ENCODE measurements around the gene UBE2G2.

Gene UBE2G2

GRCh38 chr21:44812640-44813039 is 11.0 kb upstream of the UBE2G2 start:
- H3K9ac ChIP-seq (ENCODE audit: insufficient read length, low read depth): no peak overlapping the region
- no peak overlapping the region for H3K4me3 ChIP-seq (ENCODE audit: insufficient read length, low read depth)

GRCh38 chr21:44810779-44811178 is 9.2 kb upstream of the UBE2G2 start:
- no peak overlapping the region for H3K9ac ChIP-seq (ENCODE audit: insufficient read length, low read depth)
- DNase-seq (ENCODE audit: low read depth, low spot score): no peak
- no peaks in the 10 kb centered on the region for H3K9me3 ChIP-seq (ENCODE audit: insufficient read depth, low read length)
- no peak for TF ChIP-seq SUZ12 (IDR thresholded peaks at IDR 0.05; ENCODE audit: extremely low read depth, insufficient read depth, insufficient read length)
- TF ChIP-seq YY1 (IDR thresholded peaks at IDR 0.05; ENCODE audit: insufficient read depth, insufficient read length): no peak
- TF ChIP-seq ZNF274 (IDR thresholded peaks at IDR 0.05; ENCODE audit: low read depth, low read length): no peak
- peaks cover 85% of the 10 kb centered on the region for H3K36me3 ChIP-seq (ENCODE audit: insufficient read depth, insufficient read length, low read length)
- H3K4me3 ChIP-seq (ENCODE audit: insufficient read length, low read depth): no peak overlapping the region
- peaks cover 8% of the 10 kb centered on the region for H3K4me1 ChIP-seq (ENCODE audit: insufficient read depth, insufficient read length)
- no peaks in the 10 kb centered on the region for H3K27me3 ChIP-seq (ENCODE audit: insufficient read depth, insufficient read length)

More at GRCh38 chr21:44812640-44813039, 11.0 kb upstream of the UBE2G2 start:
- no peak for DNase-seq (ENCODE audit: low read depth, low spot score)
- H3K27me3 ChIP-seq (ENCODE audit: insufficient read depth, insufficient read length): no peaks in the 10 kb centered on the region
- H3K4me1 ChIP-seq (ENCODE audit: insufficient read depth, insufficient read length): peaks cover 10% of the 10 kb centered on the region
- TF ChIP-seq YY1 (IDR thresholded peaks at IDR 0.05; ENCODE audit: insufficient read depth, insufficient read length): no peak
- no peak for TF ChIP-seq ZNF274 (IDR thresholded peaks at IDR 0.05; ENCODE audit: low read depth, low read length)
- TF ChIP-seq SUZ12 (IDR thresholded peaks at IDR 0.05; ENCODE audit: extremely low read depth, insufficient read depth, insufficient read length): no peak
- H3K9me3 ChIP-seq (ENCODE audit: insufficient read depth, low read length): no peaks in the 10 kb centered on the region
- peaks cover 74% of the 10 kb centered on the region for H3K36me3 ChIP-seq (ENCODE audit: insufficient read depth, insufficient read length, low read length)

- Histone ChIP-seq H3K4me3 (ENCODE audit: insufficient read length, low read depth) (no peak overlapping the region), H3K9me3 (ENCODE audit: insufficient read depth, low read length) (no peaks in the 10 kb centered on the region), H3K9ac (ENCODE audit: insufficient read length, low read depth) (no peak overlapping the region), H3K27me3 (ENCODE audit: insufficient read depth, insufficient read length) (no peaks in the 10 kb centered on the region), H3K4me1 (ENCODE audit: insufficient read depth, insufficient read length) (peaks cover 7% of the 10 kb centered on the region), H3K36me3 (ENCODE audit: insufficient read depth, insufficient read length, low read length) (peaks cover 80% of the 10 kb centered on the region)
- TF ChIP-seq SUZ12 (IDR thresholded peaks at IDR 0.05; ENCODE audit: extremely low read depth, insufficient read depth, insufficient read length) (no peak), YY1 (IDR thresholded peaks at IDR 0.05; ENCODE audit: insufficient read depth, insufficient read length) (no peak), ZNF274 (IDR thresholded peaks at IDR 0.05; ENCODE audit: low read depth, low read length) (no peak)
- DNase-seq (ENCODE audit: low read depth, low spot score): no peak
Observed at GRCh38 chr21:44805859-44806258, 4.2 kb upstream of the UBE2G2 start.

GRCh38 chr21:44805226-44805625 is 3.6 kb upstream of the UBE2G2 start:
- DNase-seq (ENCODE audit: low read depth, low spot score): no peak
- Histone ChIP-seq H3K4me3 (ENCODE audit: insufficient read length, low read depth) (no peak overlapping the region), H3K27me3 (ENCODE audit: insufficient read depth, insufficient read length) (no peaks in the 10 kb centered on the region), H3K36me3 (ENCODE audit: insufficient read depth, insufficient read length, low read length) (peaks cover 80% of the 10 kb centered on the region), H3K4me1 (ENCODE audit: insufficient read depth, insufficient read length) (peaks cover 9% of the 10 kb centered on the region), H3K9ac (ENCODE audit: insufficient read length, low read depth) (no peak overlapping the region), H3K9me3 (ENCODE audit: insufficient read depth, low read length) (no peaks in the 10 kb centered on the region)
- TF ChIP-seq ZNF274 (IDR thresholded peaks at IDR 0.05; ENCODE audit: low read depth, low read length) (no peak), YY1 (IDR thresholded peaks at IDR 0.05; ENCODE audit: insufficient read depth, insufficient read length) (no peak), SUZ12 (IDR thresholded peaks at IDR 0.05; ENCODE audit: extremely low read depth, insufficient read depth, insufficient read length) (no peak)

GRCh38 chr21:44804762-44805161 is 3.1 kb upstream of the UBE2G2 start:
- H3K27me3 ChIP-seq (ENCODE audit: insufficient read depth, insufficient read length): no peaks in the 10 kb centered on the region
- H3K4me3 ChIP-seq (ENCODE audit: insufficient read length, low read depth): no peak overlapping the region
- peaks cover 9% of the 10 kb centered on the region for H3K4me1 ChIP-seq (ENCODE audit: insufficient read depth, insufficient read length)
- no peak overlapping the region for H3K9ac ChIP-seq (ENCODE audit: insufficient read length, low read depth)
- DNase-seq (ENCODE audit: low read depth, low spot score): no peak
- TF ChIP-seq SUZ12 (IDR thresholded peaks at IDR 0.05; ENCODE audit: extremely low read depth, insufficient read depth, insufficient read length): no peak
- no peak for TF ChIP-seq ZNF274 (IDR thresholded peaks at IDR 0.05; ENCODE audit: low read depth, low read length)
- no peak for TF ChIP-seq YY1 (IDR thresholded peaks at IDR 0.05; ENCODE audit: insufficient read depth, insufficient read length)
- H3K36me3 ChIP-seq (ENCODE audit: insufficient read depth, insufficient read length, low read length): peaks cover 80% of the 10 kb centered on the region
- no peaks in the 10 kb centered on the region for H3K9me3 ChIP-seq (ENCODE audit: insufficient read depth, low read length)

GRCh38 chr21:44803651-44804050 is 2.0 kb upstream of the UBE2G2 start:
- H3K9me3 ChIP-seq (ENCODE audit: insufficient read depth, low read length): no peaks in the 10 kb centered on the region
- H3K36me3 ChIP-seq (ENCODE audit: insufficient read depth, insufficient read length, low read length): peaks cover 80% of the 10 kb centered on the region
- H3K27me3 ChIP-seq (ENCODE audit: insufficient read depth, insufficient read length): no peaks in the 10 kb centered on the region
- no peak for DNase-seq (ENCODE audit: low read depth, low spot score)
- H3K4me3 ChIP-seq (ENCODE audit: insufficient read length, low read depth): no peak overlapping the region
- peaks cover 9% of the 10 kb centered on the region for H3K4me1 ChIP-seq (ENCODE audit: insufficient read depth, insufficient read length)
- H3K9ac ChIP-seq (ENCODE audit: insufficient read length, low read depth): no peak overlapping the region
- TF ChIP-seq SUZ12 (IDR thresholded peaks at IDR 0.05; ENCODE audit: extremely low read depth, insufficient read depth, insufficient read length) (no peak), ZNF274 (IDR thresholded peaks at IDR 0.05; ENCODE audit: low read depth, low read length) (no peak), YY1 (IDR thresholded peaks at IDR 0.05; ENCODE audit: insufficient read depth, insufficient read length) (no peak)

- TF ChIP-seq YY1 (IDR thresholded peaks at IDR 0.05; ENCODE audit: insufficient read depth, insufficient read length): no peak
- TF ChIP-seq ZNF274 (IDR thresholded peaks at IDR 0.05; ENCODE audit: low read depth, low read length): no peak
- no peak for TF ChIP-seq SUZ12 (IDR thresholded peaks at IDR 0.05; ENCODE audit: extremely low read depth, insufficient read depth, insufficient read length)
- H3K36me3 ChIP-seq (ENCODE audit: insufficient read depth, insufficient read length, low read length): peaks cover 81% of the 10 kb centered on the region
- peaks cover 9% of the 10 kb centered on the region for H3K4me1 ChIP-seq (ENCODE audit: insufficient read depth, insufficient read length)
- H3K4me3 ChIP-seq (ENCODE audit: insufficient read length, low read depth): peak overlapping the region; percentile 91
- DNase-seq (ENCODE audit: low read depth, low spot score): no peak
- no peaks in the 10 kb centered on the region for H3K27me3 ChIP-seq (ENCODE audit: insufficient read depth, insufficient read length)
- peak overlapping the region; percentile 96 for H3K9ac ChIP-seq (ENCODE audit: insufficient read length, low read depth)
- H3K9me3 ChIP-seq (ENCODE audit: insufficient read depth, low read length): no peaks in the 10 kb centered on the region
Observed at GRCh38 chr21:44802396-44803153, 955 bp upstream of the UBE2G2 start.

All from NT2/D1 (cell line).